ENCODE results near the gene PDZD7.

Gene PDZD7

DNA sequence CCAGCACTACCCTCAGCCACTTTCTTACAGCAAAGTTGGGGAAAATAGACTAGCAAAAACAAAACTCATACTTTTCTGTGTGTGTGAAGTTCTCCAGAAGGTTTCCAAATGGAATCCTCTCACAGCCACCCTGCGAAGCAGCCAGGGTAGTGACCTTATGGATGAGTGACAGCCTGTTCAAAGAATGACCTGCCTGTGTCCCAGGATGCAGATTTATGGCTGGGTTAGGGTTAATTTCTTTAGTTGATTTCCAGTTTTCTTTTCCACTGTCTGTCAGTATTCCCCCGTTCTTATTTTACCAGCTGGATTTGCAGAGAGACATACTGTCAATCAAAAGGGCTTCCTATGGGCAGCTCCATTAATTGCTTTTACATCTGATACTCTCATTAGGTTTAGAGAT, 64.0 kb downstream of the PDZD7 start:
- no peak for DNase-seq (ENCODE audit: low spot score)

DNA sequence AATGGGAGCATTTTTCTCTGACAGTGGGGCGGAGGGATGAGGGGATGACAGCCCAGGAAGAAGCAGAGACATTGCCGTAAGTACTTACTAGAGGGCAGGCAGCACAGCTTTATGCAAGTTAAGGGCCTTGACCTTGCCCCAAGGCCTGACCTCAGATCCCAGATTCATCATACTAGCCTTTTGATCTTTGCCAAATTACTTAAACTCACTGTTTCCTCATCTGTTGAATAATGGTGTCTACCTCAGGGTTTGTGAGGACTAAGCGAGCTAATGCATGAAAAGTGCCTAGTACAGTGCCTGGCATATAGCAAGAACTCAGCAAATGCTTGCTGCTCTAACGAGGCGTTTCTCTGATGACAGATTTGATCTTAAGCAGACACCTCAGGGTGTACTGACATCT, 65.1 kb downstream of the PDZD7 start:
- no peak for DNase-seq (ENCODE audit: low spot score)

DNA sequence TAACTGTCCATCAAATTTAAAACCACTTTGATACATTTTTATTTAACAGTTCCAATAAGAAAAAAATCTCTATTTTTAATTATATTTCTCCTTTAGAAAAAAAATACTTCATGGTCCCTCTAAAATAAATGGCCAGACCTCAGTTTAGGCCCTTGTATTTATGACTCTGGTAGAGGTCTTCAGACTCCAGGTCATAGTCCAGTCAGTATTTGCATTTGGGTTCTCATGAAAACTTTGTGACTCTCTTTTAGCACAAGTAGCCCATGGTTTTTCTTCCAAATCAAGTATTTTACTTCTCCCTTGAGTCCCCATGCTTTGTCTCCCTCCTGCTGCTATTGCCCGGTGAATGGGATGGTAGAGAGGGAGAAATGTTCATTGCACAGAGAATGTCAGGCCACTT, 67.1 kb downstream of the PDZD7 start:
- no peak for DNase-seq (ENCODE audit: low spot score)

DNA sequence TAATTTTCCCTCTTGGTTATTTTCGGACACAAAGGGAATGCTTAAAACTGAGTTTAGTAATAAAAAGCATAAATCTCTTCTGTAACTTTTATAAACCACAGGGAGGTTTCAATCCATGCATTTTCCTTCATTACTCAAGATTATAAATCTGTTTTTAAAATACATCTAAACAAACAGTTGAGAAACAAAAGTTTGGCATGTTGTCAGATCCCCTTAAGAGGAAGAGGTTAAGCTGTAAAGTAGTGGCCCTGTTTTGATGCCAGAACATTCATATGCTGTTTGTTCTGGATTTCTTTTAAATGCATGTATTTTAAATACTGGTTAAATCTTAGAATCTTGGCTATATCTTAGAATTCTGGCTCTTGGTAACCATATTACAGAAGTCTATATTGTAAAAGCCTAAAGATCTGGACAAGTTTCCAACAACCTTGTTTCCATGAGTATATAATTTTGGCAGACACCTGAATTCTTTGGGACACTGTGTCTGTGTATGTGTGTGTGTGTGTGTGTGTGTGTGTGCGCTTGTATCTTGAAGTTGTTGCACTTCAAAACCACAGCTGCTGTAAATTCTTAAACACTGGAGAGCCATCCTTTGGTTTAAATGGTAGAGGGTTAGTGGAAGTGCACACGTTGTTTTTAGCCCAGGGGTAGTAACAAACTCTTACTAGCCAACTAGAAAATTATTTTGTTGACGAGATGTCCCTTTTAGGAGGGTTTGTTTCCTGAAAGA, 68.4 kb downstream of the PDZD7 start:
- DNase-seq (ENCODE audit: low spot score) = no peak

DNA sequence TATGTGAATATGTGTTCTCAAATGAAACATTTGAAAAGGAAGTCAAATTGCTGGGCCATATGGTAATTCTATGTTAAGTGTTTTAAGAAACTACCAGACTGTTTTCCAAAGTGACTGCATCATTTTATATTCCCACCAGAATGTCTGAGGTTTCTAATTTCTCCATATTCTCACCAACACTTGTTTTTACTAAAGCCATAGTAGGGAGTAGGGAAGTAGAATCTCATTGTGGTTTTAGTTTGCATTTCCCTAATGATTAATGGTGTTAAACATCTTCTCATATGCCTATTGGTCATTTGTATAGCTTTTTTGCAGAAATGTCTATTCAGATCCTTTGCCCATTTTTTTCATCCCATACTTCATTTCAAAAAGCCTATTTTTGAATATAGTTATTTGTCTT, 70.7 kb downstream of the PDZD7 start:
- DNase-seq (ENCODE audit: low spot score) = no peak

Measured in kidney tubule cell (primary cell).